SK-N-DZ (cell line): Measurements from ENCODE around the gene GAS6.
"Not testable (repeated sequence)": the region's sequence is repeated elsewhere in the genome, so short reads cannot be mapped to it uniquely, and the experiment has no call there.

Source experiments
- DNase-seq: peaks from one replicate; pipeline ENCODE4 v3.0.0-alpha.2; 2015; ENCODE audit warnings: low spot score

The GAS6 gene

DNA sequence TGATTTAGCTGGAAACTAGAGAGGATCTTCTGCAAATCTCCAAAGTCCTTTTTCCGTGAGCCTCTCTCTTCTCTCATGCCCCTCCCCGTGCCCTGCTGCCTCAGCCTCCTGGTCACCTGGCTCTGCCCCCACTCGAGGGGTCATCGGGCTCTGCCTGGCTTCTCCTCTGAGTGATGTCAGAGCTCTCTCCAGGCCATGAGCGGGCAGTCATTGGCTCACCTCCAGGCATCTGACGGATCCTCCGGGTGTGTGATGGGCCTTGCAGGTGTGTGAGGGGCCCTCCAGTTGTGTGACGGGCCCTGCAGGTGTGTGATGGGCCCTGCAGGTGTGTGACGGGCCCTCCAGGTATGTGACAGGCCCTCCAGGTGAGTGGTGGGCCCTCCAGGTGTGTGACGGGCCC lies 10.3 kb upstream of the GAS6 start:
- DNase-seq, result no peak

DNA sequence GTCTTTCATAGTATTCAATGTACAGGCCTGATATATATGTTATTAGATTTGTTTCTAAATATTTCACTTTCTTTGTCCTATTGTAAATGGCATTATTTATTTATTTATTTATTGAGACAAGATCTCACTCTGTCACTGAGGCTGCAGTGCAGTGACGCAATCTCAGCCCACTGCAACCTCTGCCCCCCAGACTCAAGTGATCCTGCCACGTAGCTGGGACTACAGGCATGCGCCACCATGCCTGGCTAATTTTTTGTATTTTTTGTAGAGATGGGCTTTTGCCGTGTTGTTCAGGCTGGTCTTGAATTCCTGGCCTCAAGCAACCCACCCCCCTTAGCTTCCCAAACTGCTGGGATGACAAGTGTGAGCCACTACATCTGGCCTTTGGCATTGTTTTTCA lies 5.4 kb upstream of the GAS6 start:
- DNase-seq, result no peak

DNA sequence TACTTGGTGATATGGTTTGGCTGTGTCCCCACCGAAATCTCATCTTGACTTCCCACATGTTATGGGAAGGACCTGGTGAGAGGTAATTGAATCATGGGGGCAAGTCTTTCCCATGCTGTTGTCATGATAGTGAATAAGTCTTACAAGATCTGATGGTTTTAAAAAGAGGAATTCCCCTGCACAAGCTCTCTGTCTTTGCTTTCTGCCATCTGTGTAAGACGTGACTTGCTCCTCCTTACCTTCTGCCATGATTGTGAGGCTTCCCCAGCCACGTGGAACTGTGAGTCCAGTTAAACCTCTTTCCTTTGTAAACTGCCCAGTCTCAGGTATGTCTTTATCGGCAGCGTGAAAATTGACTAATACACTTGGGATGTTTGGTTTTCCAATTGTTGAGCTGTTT lies 4.0 kb upstream of the GAS6 start:
- not testable (repeated sequence) for DNase-seq

DNA sequence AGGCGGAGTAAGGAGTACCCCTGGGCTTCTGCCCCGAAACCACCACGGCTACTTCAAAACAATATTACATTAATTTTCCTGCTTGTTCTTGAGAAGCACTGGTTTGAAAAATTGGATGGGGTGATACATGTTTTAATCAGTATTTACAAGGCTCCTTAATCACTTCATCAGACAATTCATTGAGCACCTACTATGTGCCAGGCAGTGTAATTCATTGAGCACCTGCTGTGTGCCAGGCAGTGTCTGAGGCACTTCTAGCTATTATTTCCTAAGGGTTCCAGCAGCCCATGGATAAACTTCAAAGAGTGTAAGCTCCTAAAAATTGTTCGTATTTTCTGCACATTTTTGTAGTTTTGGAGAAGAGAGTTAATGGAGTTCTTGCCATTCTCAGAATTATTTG lies 1.6 kb upstream of the GAS6 start:
- no peak for DNase-seq

DNA sequence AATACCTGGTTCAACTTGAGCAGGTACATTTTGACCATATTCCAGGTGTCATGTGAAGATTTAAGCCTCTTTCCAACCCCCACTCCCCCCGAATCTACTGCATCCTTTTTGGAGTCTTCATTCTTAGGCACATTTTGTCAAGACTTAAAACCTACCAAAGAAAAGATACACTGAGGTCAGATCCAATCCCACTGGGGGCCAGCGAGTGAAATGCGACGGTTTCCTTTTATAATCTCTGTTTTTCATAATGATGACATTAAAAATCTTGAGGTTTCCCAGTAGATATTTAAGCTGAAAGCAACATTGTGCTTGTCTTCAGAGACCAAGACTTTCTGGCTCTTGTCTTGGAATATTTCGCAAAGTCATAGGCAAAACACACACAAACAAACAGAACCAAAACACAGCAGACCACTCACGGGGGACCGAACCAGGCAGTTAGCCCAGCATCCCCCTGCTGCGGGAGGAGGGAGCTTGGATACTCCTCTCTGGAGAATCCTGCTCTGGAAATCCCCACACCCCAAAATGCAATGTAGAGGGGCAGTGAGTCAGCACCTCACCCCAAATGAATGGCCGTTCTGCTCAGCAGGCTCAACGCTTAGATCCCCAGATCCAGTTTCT lies 506 bp upstream of the GAS6 start:
- DNase-seq, result no peak

DNA sequence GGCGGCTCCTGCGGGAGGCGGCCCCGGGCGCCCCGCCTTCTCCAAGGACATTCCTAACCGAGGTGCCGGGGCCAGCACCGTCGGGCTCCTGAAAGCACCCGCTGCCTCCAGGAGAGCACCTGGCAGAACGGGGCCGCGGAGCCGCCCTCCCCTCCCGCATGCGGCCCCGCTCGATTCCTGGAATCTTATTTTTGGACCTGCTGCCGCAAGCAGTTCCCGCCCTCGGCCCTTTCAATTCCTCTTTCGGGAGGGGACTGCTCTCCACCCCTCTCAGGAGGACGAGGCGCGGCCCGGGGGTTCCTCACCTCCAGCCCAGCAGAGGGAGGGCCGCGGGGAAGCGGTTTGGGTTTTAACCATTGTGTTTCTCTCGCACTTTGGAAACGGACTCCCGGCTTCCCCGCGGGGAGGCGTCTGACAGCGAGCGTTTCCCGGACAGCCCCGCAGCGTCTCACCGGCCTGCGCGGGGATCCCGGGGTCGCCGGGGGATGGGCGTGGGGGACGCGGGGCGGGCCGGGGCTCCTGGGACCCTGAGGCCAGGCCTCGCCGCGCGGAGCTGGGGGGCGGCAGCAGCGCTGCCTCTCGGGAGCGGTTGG lies 849 bp downstream of the GAS6 start:
- DNase-seq, result no peak

DNA sequence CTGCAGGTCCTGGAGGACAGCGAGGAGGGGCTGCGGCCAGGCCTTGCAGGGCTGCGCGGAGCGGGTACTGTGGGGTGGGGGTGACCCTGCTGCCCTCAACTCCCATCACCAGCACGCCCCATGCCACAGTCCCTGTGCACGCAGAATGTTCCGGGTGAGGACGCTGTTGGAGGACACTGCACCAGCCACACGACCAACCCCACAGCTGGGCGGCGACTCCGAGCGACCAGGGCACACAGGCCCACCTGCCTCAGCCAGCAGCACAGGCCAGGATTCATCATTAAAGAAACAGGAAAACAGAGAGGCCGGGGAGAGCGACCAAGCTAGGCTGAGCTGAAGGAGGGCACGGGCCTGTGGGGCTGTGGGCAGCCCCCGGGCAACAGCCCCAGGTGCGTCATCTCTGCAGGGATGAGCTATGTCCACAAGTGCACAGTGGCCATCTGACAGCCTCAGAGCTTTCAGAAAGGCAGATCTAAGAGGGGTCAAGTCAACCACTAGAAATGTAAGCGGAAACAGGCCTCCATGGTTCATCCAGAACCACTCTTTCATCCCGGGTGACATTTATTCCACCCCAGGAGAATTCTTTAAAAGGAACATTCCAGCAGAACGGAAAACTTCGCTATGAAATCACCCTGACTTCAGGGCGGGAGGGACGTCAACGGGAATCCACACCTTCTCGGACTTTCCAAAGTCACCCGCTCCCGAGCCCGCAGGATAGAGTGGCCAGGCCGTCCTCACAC lies 1.5 kb downstream of the GAS6 start:
- DNase-seq, result no peak

DNA sequence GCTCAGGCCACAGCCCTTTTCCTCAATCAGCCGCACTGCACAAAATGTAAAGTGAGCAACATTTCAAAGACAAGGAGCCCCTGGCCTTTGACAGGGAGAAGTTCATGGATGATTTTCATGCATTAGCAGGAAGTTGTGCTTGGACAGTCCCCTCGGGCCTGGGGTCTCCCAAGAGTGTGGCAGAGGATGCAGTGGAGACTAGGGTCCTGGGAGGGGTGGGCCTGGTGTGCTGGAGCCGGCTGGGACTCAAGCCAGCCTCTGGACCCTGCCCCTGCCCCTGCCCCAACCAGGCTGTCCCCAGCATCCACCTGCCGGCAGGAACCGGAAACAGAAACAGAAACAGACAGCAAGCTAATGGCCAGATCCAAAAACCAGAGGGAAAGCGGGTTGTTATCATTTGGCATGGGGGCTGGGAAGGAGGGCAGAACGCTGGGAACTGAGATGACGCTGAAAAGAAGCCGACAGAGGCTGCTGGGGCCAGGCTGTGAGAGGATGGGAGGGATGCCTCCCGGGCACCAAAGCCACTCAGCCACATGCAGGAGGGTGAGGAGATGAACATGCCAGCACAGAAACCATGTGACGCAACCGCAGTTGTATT lies 2.3 kb downstream of the GAS6 start:
- no peak for DNase-seq

DNA sequence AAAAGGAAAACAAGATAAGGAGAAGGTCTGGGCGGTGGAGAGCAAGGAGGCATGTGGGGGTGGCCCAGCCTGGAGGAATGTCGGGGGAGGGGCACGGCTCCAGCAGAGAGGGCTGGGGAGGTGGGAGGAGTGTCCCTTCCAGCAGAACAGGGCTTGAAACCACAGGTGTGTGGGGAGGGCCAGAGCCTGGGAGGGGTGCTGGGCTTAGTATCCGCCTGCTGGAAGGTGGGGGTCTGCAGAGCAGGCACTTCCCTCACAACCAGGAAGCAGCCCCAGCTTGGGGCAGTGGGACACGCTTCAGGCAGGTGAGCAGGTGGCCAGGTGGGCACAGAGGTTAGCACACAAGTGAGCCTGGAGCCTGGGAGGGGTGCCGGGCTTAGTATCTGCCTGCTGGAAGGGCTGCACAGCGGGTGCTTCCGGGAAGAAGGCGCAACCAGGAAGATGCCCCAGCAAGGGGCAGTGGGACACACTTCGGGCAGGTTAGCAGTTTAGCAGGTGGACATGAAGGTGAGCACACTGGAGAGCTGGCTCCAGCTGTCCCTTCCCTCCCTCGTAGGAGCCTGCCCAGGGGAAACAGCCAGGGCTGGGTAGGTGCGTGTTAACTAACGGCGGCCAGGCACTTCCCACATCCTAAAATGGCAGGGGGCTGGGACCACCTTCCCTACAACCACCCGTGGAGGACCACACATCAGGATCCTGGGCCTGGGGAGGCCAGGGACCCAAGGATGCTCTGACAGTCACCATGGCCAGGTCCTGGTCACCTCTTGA lies 3.0 kb downstream of the GAS6 start:
- no peak for DNase-seq

DNA sequence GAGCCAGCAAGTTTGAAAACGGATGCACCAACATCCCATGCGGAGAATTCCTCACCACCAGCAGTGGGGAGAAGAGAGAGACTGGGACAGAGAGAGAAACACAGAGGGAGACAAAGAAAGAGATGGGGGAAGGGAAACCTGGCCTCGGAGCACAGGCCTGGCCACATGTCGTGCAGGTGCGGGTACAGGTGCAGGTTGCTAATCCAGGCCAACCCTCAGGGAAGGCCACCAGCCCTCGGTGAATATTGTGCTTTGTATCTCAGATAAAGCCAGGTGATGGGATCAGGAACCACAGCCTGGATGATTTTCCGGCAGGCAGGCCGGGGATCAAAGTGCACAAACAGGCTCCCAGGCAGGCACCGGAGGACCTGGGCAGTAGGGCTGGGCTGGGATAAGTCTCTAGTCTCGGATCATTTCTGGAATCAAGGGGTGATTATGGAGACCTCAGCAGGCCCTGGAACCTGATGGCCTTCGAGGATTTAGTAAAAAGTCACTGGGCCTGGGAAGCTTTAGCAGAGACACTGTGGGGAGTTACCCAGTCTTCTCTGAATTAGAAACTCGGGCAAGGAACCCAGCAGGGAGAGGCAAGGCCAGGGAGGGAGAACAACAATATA lies 3.7 kb downstream of the GAS6 start:
- DNase-seq, result no peak

DNA sequence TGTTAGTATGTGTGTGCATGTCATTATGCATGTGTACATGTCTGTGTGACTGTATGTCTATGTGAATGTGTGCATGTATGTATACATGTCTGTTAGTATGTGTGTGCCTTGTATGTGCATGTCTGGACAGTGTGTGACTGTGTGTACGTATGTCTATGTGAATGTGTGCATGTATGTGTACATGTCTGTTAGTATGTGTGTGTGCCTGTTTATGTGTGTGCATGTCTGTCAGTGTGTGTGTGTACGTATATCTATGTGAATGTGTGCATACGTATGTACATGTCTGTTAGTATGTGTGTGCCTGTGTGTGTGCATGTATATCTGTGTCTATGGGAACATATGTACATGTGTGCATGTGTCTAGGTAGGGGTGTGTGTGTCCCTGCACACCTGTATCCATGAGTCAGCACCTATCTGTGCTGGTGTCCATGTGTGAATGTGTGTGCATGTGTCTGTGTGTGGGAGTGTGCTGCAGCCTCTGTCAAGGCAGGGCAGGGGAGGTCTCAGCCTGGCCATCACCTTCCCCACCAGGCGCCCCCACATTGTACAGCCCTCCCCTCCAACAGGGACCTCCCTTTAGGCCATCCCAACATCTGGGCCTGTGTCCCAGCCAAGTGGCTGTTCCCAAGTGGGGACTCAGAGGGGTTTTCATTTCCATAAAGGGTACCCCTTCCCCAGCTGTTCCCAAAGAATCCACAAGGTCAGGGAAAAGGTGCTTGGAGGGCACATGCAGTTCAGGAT lies 4.4 kb downstream of the GAS6 start:
- DNase-seq, result no peak

DNA sequence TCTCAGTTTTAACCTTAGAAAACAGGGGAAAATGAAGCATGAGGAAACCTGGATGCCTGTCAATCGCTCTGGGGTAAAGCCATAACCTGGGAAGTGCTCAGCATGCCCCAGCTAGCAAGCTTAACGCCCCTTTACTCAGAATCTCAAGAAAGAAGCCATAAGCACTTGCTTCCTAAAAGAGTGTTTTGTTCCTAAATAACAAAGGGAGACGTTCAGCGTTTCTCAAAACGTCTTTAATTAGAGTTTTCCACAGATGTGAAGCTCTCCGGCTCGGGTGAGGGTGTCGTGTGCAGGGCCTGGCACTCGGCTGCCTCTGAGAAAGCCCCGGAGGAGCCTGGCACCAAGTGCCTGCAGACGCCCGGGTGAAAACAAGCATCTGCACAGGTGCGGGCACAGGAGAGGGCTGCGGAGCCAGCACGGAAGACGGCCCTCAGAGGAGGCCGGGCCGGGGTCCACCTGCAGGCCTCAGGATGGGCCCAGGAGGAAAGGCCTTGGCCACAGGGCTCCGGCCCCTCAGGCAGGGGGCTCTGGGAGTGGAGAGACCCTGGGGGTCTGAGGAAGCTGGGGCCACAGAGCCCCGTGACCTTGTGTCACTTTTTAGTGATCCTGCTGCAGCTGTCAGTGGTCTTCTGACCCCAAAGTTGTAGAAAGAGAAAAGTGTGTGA lies 6.2 kb downstream of the GAS6 start:
- DNase-seq, result no peak

DNA sequence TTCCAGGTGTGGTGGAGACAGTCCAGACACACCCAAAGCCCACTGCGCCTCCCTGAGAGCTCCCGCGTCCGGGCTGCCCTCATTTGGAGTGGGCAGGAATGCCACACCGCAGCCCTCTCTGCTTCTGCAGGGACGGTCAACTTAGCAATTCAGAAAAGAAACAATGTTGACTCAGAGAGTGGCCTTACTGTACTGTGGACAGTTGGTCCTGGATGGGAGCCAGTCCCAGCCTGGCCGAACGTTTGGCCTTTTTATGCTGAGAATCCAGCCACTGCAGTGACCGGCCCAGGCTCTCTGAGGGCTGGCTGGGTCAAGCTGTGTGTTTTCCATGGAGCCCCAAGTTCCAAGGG lies 7.2 kb downstream of the GAS6 start:
- no peak for DNase-seq

DNA sequence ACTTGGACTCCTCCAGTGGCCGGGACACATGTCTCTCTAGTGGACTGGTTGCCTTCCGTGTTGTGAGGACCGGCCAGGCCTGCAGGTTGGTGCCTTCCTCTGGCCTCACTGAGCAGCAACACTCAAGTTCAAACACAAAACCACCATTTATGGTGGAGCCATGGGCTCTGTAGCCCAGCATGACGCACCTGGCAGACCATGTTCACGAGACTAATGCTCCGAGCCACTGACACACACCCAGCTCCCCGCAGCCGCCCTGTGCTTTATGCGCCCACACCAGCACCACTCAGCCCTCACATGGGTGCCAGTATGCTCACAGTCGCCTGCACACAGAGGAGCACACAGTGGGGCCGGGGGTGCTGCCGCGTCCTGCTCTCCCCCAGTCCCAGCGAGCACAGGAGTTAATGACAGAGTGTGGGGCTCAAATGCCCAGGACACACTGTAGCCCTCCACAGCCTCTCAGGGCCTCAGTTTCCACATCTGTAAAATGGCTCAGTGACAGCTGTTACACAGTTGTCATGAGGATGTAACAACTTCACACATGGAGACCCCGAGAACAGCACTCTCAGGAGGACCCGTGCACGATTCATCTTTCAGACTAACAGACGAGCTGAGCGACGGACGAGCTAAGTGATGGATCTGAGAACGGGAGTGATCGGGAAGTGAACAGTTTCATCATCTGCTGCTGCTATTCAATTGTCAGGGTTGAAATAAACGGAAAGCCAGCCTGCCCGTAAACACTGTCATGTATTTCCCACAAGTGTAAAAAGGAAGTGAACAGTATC lies 7.8 kb downstream of the GAS6 start:
- no peak for DNase-seq

DNA sequence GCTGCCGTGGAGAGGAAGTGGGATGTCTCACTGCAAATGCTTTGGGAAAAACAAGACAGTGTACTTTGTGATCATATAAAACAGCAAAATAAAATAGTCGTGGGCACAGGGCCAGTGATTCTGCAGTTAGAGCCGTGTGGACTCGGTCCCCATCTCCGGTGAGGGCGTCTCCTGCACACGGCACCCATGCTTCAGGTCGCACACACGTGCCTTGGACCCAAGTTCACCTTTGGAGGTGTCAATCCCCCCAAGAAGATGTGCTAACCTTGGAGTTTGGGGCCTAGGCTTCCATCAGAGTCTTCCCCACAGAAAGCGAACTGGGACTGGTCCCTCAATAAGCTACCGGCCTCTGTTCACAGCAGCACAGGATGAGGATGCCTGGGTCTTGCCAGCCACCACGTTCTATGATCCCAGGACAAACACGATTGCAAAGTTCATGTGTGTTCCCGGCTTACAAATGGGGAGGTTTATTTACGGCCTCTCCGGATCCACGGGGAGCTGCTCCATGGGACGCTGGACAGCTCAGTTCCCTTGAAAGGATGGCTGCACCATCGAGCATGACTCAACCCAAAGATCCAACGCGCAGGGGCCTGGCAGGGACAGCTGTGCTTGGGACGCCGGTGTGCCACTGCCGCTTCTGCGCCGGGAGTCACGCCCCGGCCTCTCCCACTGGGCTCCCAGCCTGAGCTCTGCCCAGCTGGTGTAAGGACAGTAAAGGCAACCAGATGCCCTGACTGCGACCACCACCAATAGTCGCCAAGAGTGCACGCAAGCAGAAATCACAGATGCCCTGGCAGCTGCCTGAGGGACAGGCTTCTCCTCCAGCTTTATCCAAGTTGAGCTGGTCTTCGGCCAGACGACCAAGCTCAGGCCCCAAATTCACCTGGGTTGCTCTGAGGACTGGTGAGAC lies 8.6 kb downstream of the GAS6 start:
- DNase-seq, result no peak

DNA sequence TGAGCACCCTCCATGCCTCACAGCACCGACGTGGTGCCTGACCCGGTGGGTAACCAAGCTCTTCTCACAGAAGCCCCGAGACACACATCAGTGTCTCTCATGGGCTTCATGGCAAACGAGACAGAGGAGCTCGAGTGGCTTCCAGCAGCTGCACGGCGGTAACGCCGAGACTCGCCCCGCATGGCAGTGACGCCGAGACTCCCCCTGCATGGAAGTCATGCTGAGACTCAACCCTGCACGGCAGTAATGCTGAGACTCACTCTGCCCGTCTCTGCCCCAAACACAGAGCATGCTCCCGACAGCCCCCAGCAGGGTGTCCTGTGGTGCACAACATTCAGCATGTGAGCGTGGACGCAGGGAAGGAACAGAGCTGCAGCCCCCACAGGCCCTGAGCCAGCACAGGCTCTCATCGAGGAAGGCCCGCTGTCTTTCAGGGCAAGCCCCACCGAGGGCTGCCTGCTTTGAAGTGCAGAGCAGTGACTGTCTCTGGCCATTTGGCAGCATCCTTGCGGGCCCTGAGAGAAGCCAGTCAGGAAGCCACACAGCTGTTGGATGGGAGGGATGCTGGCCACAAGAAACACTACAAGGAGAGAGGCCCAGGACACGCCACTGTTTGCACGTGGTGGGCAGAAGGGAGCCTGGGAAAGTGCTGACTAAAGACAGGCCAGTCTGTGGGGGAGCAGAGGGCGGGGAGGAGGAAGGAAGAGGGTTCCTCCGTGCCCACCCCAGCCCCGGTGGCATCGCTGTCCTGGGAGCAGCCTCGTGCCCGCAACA lies 9.5 kb downstream of the GAS6 start:
- no peak for DNase-seq

DNA sequence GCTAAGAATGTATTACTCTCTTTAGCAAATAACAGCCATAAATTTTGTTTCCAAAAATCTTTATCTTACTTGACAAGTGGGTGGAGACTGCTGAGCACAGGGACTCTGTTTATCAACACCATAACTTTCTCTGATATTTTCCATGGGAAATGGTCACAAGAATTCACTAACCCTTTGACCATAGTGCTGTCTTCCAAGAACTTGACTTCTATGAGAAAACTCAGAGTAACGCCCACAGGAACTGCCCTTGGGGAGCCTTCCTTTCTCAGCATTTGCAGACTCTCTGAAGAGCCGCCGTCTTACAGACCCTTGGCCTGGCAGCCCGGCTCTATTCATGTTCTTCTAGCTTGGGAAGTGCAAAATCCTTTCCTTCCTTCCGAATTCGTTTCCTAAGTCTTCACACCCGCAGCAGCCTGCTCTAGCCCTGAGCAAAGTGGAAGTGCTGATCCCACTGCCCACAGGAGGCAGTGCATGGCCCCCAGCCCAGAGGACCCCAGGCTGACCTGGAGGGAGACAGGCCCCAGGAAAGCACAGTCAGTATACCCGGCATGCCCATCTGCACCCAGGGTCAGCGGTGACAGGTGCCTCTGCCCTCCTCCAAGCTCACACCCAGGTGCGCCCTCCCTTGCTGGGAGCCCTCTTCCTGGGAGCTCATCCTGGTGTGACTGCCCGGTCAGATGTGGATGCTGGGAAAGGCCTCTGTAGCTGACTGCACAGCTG lies 10.2 kb downstream of the GAS6 start:
- no peak for DNase-seq
